Measurements from ENCODE around the gene NOTCH4. TPM values are rescaled to one million over a fixed set of nuclear protein-coding genes. Genes with fewer than 3 reads are reported as not detected.
"Not testable (repeated sequence)": the region's sequence is repeated elsewhere in the genome, so short reads cannot be mapped to it uniquely, and the experiment has no call there.

The NOTCH4 gene
- total and polyA plus RNA-seq, 8 donors, result 3.1 to 45.2 (median 5.9) TPM

DNA sequence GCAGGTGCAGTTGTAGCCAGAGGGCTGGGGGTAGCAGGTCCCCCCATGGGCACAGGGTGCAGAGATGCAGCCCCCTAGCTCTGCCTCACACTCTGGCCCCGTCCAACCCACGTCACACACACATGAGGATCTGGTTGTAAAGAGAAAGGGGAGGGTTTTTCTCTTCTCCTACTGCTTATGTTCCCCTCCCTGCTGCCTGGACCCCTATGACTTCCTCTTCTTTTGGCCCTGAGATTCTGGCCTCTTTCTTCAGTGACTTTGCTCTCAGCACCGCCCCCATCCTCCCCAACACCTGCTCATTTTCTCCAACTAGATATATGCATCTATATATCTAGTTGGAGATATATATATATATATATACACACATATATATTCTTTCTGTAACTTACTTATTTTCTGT, 9.7 kb downstream of the NOTCH4 start:
- DNase-seq (no peak), ATAC-seq (no peak), FAIRE-seq (no peak)
- Histone ChIP-seq H3K9me3 (no peaks in the 10 kb centered on the region), H3K4me3 (no peak overlapping the region), H3K27me3 (no peaks in the 10 kb centered on the region), H3K36me3 (no peaks in the 10 kb centered on the region), H3K4me1 (no peaks in the 10 kb centered on the region), H3K27ac (no peak overlapping the region)
- intact Hi-C loops (cut with DNase I), result no loop called here
- TF ChIP-seq, protein P1, sequence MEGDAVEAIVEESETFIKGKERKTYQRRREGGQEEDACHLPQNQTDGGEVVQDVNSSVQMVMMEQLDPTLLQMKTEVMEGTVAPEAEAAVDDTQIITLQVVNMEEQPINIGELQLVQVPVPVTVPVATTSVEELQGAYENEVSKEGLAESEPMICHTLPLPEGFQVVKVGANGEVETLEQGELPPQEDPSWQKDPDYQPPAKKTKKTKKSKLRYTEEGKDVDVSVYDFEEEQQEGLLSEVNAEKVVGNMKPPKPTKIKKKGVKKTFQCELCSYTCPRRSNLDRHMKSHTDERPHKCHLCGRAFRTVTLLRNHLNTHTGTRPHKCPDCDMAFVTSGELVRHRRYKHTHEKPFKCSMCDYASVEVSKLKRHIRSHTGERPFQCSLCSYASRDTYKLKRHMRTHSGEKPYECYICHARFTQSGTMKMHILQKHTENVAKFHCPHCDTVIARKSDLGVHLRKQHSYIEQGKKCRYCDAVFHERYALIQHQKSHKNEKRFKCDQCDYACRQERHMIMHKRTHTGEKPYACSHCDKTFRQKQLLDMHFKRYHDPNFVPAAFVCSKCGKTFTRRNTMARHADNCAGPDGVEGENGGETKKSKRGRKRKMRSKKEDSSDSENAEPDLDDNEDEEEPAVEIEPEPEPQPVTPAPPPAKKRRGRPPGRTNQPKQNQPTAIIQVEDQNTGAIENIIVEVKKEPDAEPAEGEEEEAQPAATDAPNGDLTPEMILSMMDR (IDR thresholded peaks at IDR 0.05), result no peak
- WGBS, 2 donors, result 73 to 86% methylated on average over 3 of the region's 3 CpGs

DNA sequence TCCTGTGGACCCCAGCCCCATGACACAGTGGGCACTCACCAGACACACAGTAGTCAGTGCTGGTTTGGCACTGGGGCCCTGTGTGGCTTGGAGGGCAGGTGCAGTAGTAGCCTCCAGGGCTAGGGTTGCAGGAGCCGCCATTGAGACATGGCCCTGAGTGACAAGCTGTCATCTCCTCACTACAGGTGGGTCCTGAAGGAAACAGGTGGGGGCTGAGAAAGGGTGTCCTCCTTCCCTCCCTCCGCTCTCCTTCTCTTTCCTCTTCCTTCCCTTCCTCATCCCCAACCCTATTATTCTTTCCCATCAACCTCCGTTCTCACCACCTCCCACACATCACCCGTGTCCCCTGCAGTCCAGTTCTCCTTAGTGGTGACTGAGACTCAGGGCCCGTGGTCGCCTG, 10.2 kb downstream of the NOTCH4 start:
- 77 to 85% methylated on average over 6 of the region's 6 CpGs for WGBS, 2 donors
- H3K27me3 ChIP-seq, result no peaks in the 10 kb centered on the region
- TF ChIP-seq, protein P1 (IDR thresholded peaks at IDR 0.05), result no peak
- ATAC-seq, result no peak
- no peak for DNase-seq
- no peak overlapping the region for H3K4me3 ChIP-seq
- no peak for FAIRE-seq
- intact Hi-C loops (cut with DNase I), result no loop called here
- H3K9me3 ChIP-seq, result no peaks in the 10 kb centered on the region
- H3K4me1 ChIP-seq, result no peaks in the 10 kb centered on the region
- H3K27ac ChIP-seq, result no peak overlapping the region
- H3K36me3 ChIP-seq, result no peaks in the 10 kb centered on the region

DNA sequence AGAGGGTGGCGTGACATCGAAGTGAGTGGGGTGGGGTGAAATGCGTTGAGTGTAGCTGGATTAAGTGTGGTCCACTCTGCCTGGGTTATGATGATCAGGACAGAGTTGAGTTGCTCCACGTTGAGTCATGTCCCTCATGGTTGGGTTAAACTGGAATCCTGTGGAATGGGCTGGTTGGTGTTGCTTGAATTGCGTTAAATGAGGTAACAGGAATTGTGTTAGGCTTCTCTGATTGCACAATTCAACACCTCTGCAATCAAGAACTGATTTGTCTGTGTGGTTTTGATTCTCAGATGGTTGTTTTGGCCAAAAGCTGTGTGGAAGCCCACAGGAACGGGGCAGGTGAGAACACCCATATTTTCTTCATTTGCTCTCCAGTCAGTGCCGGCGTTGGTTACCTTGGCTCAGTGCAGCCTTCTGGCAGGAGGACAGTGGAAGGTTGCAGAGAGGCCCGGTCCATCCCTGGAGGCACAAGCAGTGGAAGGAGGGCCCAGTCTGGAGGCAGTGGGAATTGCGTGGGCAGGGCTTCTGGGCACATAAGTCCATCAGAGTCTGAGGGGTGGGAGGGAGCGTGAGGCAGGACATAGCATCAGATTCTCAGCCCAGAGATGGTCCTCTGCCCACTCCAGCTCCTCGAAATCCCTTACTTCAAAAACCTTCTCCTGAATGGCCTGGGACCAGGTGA, 11.6 kb downstream of the NOTCH4 start:
- WGBS, 2 donors, result 74% methylated on average over 12 of the region's 12 CpGs
- Histone ChIP-seq H3K4me1 (no peaks in the 10 kb centered on the region), H3K27ac (no peak overlapping the region), H3K36me3 (no peaks in the 10 kb centered on the region), H3K27me3 (no peaks in the 10 kb centered on the region), H3K4me3 (no peak overlapping the region), H3K9me3 (no peaks in the 10 kb centered on the region)
- TF ChIP-seq, protein P1 (IDR thresholded peaks at IDR 0.05), result no peak
- ATAC-seq, result no peak
- DNase-seq, result no peak
- no peak for FAIRE-seq
- intact Hi-C loops (cut with DNase I), result no loop called here

DNA sequence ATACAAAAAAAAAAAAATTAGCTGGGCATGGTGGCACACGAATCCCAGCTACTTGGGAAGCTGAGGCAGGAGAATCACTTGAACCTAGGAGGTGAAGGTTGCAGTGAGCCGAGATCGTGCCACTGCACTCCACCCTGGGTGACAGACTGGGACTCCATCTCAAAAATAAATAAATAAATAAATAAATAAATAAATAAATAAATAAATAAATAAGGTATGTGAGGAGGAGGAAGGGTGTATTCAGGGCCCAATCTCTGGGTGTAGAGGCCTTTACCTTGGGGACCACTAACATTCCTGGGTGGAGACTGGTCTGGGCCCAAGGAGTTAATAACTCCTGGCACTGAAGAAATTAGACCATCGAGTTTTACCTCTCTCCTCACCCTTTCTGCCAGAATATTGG, 12.4 kb downstream of the NOTCH4 start:
- H3K36me3 ChIP-seq; intact Hi-C loops (cut with DNase I); ATAC-seq; H3K9me3 ChIP-seq; H3K4me1 ChIP-seq; DNase-seq; H3K27me3 ChIP-seq; H3K4me3 ChIP-seq; H3K27ac ChIP-seq; FAIRE-seq: not testable (repeated sequence)
- 78 to 80% methylated on average over 4 of the region's 4 CpGs for WGBS, 2 donors

DNA sequence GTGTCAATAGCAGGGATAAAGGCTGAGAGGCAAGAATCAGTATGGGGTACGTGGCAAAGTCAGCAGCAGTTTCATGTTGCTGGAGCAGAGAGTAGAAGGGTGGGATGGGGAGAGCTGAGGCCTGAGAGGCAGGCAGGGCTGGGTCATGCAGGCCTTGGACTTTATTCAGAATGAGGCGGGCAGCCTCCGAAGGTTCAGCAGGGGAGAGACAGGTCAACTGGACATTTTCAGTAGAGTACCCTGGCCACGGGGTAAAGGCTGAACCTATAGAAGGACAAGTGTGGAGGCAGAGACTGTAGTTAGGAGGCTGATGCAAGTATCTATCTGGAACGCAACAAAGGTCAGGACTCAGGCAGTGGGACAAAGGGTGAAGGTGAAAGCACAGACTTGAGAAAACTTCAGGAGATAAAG, 13.7 kb downstream of the NOTCH4 start:
- Histone ChIP-seq H3K4me3 (no peak overlapping the region), H3K27ac (no peak overlapping the region), H3K27me3 (no peaks in the 10 kb centered on the region), H3K9me3 (no peaks in the 10 kb centered on the region), H3K36me3 (no peaks in the 10 kb centered on the region), H3K4me1 (no peaks in the 10 kb centered on the region)
- 70 to 76% methylated on average over 5 of the region's 5 CpGs for WGBS, 2 donors
- no peak for DNase-seq
- TF ChIP-seq, protein P1 (IDR thresholded peaks at IDR 0.05), result no peak
- no peak for FAIRE-seq
- intact Hi-C loops (cut with DNase I), result no loop called here
- ATAC-seq, result no peak

Measured in pancreas (tissue), 10 donors.